ENCODE results near the gene TAF6. TPM values are rescaled to one million over a fixed set of nuclear protein-coding genes. Genes with fewer than 3 reads are reported as not detected.
A peak's percentile ranks its signal among the peaks of the same experiment; 100 is the strongest.

TAF6 gene
- total and polyA plus RNA-seq, 9 of the 15 experiments (the other 6 are each of a cell fraction or from before 2014, with no cell fraction given) = 0.78 to 78.7 (median 21.3) TPM

GRCh38 chr7:100088621-100089457 is 30.3 kb downstream of the TAF6 start, which contains the start of gene COPS6 (continued):
- TF ChIP-seq CHAMP1 (IDR thresholded peaks at IDR 0.05) (no peak), FOXJ3 (CRISPR knock-in tag; IDR thresholded peaks at IDR 0.05) (no peak), SMARCE1 (IDR thresholded peaks at IDR 0.05) (no peak; the same call in 1 of the 2 replicates), ZNF699 (CRISPR knock-in tag; IDR thresholded peaks at IDR 0.05; ENCODE audit: insufficient replicate concordance) (no peak), ZBTB34 (CRISPR knock-in tag; IDR thresholded peaks at IDR 0.05) (no peak), ZNF431 (CRISPR knock-in tag; IDR thresholded peaks at IDR 0.05) (peak; percentile 96), ZNF639 (CRISPR knock-in tag; conservative IDR thresholded peaks at IDR 0.05 in 1 of 2, IDR thresholded peaks at IDR 0.05 in 1 of 2) (peak in 1 of 2 experiments; percentile 98; a peak in 2 of 4 replicates), MAX (CRISPR knock-in tag; IDR thresholded peaks at IDR 0.05) (peak; percentile 100), ZKSCAN3 (CRISPR knock-in tag; IDR thresholded peaks at IDR 0.05) (0 out of 2 replicates have a peak, but pooled peaks have one; percentile 13), GATAD2A (IDR thresholded peaks at IDR 0.05) (peak; percentile 64; the same call in 1 of the 2 replicates), CHD4 (IDR thresholded peaks at IDR 0.05; ENCODE audit: insufficient read depth, insufficient replicate concordance, low read depth, low read length, poor library complexity, severe bottlenecking) (no peak)

All from K562 (cell line).